ENCODE data around the gene PON1.
A peak's percentile ranks its signal among the peaks of the same experiment; 100 is the strongest.

PON1 gene

GRCh38 chr7:95317546-95317945 is 6.8 kb downstream of the PON1 start:
- no peak for DNase-seq (ENCODE audit: low spot score)

DNA sequence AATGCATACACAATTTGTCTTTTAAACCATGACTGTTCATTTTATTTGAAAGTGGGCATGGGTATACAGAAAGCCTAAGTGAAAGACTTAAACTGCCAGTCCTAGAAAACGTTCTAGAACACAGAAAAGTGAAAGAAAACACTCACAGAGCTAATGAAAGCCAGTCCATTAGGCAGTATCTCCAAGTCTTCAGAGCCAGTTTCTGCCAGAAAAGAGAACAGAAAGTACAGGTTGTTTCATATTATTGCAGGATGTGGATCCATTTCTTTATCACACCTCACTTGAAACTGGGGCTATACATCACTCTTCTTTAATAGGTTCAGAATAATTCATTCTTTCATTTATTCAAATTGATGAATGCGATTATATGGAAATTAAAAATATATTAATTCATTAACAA is 7.7 kb downstream of the PON1 start:
- no peak for DNase-seq (ENCODE audit: low spot score)

- DNase-seq (ENCODE audit: low spot score): no peak
These were observed 11.8 kb downstream of the PON1 start for GRCh38 chr7:95312561-95312960.

- DNase-seq (ENCODE audit: low spot score): no peak
These were observed 12.9 kb downstream of the PON1 start for GRCh38 chr7:95311389-95311788.

DNA sequence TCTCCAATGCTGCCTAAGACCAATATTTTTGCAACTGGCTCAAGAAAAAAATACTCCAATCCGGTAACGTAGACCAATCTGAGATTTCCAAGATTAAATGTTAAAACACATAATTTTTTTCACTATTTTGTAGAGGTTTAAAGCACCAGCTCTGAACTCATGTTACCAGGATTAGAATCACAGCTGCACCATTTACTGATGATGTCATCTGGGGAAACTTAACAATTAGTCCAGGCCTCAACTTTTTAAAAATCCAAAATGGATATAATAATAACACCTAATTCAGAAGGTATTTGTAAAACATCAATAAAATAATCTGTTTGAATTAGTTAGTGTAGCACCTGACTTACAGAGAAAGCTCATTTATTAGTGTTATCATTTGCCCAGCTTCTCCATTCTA is 14.4 kb downstream of the PON1 start:
- no peak for DNase-seq (ENCODE audit: low spot score)

- no peak for DNase-seq (ENCODE audit: low spot score)
These were observed 19.3 kb downstream of the PON1 start for GRCh38 chr7:95304990-95305389.

DNA sequence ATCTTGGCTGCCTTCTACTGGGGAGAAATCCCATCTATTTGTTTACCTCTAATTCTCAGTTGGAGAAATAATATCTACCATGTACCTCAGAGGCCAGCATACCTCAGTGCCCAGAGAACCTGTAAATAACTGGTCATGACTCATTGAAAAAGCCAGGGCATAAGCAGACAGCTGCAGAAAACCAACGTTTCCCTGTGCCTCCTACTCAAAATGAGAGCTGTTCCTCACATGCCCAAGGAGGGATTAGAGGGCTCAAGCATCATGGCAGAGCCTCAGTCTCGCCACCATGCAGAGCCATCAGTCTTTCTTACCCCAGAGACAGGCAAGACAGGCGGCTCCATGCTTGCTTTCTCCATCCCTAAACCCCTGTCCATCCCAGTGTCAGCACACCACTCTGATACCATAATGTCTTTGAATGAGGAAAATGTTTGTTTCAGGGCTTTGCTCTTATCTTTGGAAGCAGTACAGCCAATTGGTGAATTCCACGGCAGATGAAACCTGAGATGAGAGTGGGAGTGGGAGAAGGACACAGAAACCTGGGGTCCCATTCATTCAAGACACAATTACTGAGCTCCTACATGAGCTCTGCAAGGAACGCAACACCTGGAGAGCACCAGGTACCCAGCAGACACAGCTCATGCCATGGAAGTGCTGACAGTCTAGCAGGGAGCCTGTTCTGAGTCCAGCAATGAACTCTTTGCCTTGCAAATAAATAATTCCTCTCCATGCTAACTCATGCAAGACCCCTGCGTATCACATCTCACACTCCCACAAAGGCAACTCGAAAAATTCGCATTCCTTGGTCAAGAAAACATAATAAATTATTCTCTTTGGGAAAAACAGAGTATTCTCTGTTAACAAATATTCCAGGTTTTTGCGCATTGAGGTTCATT is 21.1 kb downstream of the PON1 start:
- DNase-seq (ENCODE audit: low spot score): peak; percentile 17

- DNase-seq (ENCODE audit: low spot score): no peak
These were observed 26.2 kb downstream of the PON1 start for GRCh38 chr7:95298091-95298490.

- DNase-seq (ENCODE audit: low spot score): no peak
These were observed 27.3 kb downstream of the PON1 start for GRCh38 chr7:95297041-95297440.

GRCh38 chr7:95296456-95296855 is 27.9 kb downstream of the PON1 start:
- no peak for DNase-seq (ENCODE audit: low spot score)

- DNase-seq (ENCODE audit: low spot score): no peak
These were observed 28.9 kb downstream of the PON1 start for GRCh38 chr7:95295397-95295796.

GRCh38 chr7:95290166-95290830 is 34.0 kb downstream of the PON1 start:
- DNase-seq (ENCODE audit: low spot score): no peak

DNA sequence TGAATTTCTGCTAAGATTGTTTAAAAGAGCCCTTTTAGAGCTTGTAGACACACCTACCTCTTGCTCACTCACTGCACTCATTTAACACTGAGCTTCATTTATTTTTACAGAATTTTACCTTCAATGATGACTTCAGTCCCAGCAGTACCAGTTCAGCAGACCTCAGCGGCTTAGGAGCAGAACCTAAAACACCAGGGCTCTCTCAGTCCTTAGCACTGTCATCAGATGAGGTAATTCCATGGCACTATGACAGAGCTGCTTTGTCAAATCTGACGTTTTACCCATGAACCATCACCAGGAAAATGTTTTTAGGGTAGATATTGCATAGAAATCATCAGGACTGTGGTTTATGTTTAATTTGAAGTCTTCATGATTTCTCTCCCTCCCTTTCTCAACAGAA is 38.2 kb downstream of the PON1 start:
- DNase-seq (ENCODE audit: low spot score): no peak

GRCh38 chr7:95279417-95279816 is 44.9 kb downstream of the PON1 start:
- no peak for DNase-seq (ENCODE audit: low spot score)

DNA sequence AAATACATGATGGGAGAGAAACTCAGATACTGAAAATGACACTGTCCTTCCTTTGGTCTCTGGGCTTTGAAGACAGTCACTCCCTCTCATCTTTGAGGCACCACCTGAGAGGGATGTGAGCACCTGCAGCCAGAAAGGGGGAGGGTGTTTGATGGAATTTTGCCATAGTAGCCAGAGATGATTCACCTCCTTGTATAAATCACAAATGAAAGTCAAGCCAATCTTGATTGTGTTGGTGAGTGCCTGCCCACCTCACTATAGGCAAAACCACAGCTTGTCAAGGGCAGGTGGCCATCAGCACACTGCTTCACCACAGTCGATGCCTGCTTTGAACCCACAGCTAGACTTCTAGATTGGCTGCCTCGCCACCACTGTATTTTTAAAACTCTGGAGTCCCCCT is 48.2 kb downstream of the PON1 start:
- DNase-seq (ENCODE audit: low spot score): no peak

- no peak for DNase-seq (ENCODE audit: low spot score)
These were observed 54.7 kb downstream of the PON1 start for GRCh38 chr7:95269640-95270039.

- DNase-seq (ENCODE audit: low spot score): no peak
These were observed 56.6 kb downstream of the PON1 start for GRCh38 chr7:95267754-95268153.

DNA sequence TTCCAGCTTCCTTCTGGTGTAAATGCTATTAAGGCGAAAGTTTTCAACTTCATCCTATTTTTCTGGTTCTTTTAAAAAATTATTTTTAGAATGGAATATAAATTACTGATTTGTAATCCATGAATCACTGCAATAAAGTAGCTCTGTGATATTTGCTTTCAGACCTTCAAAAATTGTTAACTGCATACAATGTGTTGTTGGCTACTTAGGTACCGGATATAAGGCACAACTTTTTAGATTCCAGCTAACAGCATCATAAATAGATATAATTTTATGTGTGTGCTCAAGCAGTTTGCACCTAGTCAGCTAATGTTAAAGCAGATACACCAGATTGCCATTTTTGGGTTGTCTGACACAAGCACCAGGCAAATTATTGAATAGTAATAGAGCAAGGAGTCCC is 58.7 kb downstream of the PON1 start:
- no peak for DNase-seq (ENCODE audit: low spot score)

DNA sequence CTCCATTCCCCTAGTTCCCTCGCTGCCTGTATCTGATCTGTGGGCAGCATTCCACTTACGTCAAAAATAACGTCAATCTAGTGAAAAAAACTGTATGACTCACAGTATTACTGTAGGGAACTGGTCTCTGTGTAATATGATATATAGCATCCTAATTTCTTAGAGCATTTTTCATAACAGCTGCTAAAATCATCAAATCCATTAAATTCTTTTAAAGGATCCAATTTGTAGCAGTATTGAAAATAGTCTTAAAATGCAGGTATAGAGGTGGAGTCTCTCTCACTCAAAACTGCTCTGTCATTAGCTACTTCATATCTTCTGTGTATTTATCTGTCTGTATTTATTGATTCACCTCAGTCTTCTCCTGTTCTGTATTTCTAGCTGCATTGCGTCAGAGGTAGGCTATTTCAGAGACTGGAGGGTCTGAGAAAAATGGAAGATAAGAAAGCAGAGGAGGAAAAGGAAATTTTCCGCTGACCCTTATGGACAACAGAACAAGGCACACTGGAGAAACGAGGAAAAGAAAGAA is 59.9 kb downstream of the PON1 start:
- peak; percentile 44 for DNase-seq (ENCODE audit: low spot score)

GRCh38 chr7:95263785-95264362 is 60.5 kb downstream of the PON1 start:
- DNase-seq (ENCODE audit: low spot score): no peak

- DNase-seq (ENCODE audit: low spot score): no peak
These were observed 61.5 kb downstream of the PON1 start for GRCh38 chr7:95262875-95263274.

- no peak for DNase-seq (ENCODE audit: low spot score)
These were observed 62.4 kb downstream of the PON1 start for GRCh38 chr7:95261895-95262415.

- DNase-seq (ENCODE audit: low spot score): no peak
These were observed 68.6 kb downstream of the PON1 start for GRCh38 chr7:95255691-95256090.

Data from COLO829 (cell line).